ENCODE measurements around the gene RSPH1.

RSPH1 gene

DNA sequence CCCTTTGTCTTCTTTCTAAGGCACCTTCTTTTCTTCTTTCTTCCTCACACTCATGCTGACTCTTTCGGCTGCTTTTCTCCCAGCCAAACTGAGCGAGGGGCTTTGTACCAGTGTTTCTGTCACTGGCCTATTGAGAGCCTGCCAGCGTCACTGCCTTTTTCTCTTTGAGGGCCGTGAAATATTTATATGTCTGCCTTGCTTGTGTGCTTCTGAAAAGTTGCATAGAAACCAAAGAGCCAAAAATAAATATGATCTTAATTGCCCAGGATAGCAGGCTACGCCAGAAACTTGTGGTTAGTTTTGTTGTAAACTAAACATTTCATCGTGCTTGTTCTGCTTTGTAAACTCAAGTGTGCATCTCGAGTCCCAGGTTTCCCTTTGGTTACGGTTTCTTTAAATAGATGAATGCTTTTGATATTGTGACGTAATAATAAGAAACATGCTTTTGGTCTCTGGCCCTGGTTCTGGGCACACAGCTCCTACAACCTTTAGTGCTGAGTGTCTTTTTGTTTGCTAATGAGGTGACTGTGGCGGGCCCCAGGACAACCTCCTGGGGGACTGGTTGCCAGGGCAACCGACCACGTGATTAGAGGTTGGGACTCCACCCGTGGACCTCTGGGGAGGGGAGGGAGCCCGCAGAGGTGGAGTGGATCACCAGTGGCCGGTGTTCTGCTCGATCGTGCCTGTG is 28.5 kb upstream of the RSPH1 start:
- TF ChIP-seq ZNF274 (IDR thresholded peaks at IDR 0.05; ENCODE audit: low read depth, low read length), result no peak
- H3K4me3 ChIP-seq (ENCODE audit: low read length), result peak overlapping the region; percentile 35; the same call in 1 of the 2 replicates

- peak overlapping the region; percentile 35; the same call in 1 of the 2 replicates for H3K4me3 ChIP-seq (ENCODE audit: low read length)
Observed at GRCh38 chr21:42523941-42524340, 27.9 kb upstream of the RSPH1 start.

DNA sequence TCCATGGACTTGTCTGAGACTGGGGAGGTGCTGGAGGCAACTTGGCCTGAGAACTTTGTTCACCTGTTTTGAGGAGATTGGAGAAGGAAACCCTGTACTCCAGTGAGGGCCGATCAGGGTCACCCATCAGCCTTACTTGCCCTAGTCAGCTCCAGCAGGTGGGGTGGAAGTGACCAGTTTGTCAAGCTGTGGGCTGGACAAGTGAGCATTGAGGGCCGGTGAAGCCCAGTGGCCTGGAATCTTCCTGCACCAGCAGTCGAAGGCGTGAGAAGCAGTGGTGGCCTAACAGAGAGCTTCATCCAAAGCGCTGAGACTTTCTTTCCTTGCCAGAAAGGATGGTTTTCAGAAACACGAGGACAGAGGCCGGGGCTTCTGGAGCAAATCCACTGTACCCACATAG is 27.2 kb upstream of the RSPH1 start:
- no peak overlapping the region for H3K4me3 ChIP-seq (ENCODE audit: low read length)
- TF ChIP-seq ZNF274 (IDR thresholded peaks at IDR 0.05; ENCODE audit: low read depth, low read length), result no peak

More at GRCh38 chr21:42523941-42524340, 27.9 kb upstream of the RSPH1 start:
- no peak for TF ChIP-seq ZNF274 (IDR thresholded peaks at IDR 0.05; ENCODE audit: low read depth, low read length)

DNA sequence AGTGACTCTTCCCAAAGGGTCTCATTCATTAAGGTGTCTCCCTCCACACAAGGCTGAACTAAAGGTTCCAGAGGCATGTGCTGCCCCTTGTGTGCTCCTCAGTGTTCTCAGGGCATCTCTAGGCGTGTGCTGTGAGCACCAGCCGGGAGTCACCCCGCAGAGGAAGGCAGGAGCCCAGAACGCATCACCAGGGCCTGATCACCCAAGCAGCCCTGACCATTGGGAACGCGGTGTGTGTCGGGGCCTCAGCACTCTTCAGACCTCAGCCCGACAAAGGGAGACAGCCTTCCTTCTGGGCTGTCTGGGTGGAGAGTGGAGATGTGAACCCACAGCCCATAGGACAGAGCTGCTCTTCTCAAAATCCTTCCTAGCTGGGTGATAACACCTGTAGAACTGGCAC is 26.7 kb upstream of the RSPH1 start:
- no peak for TF ChIP-seq ZNF274 (IDR thresholded peaks at IDR 0.05; ENCODE audit: low read depth, low read length)
- H3K4me3 ChIP-seq (ENCODE audit: low read length), result no peak overlapping the region

GRCh38 chr21:42522271-42522670 is 26.2 kb upstream of the RSPH1 start:
- no peak for TF ChIP-seq ZNF274 (IDR thresholded peaks at IDR 0.05; ENCODE audit: low read depth, low read length)
- no peak overlapping the region for H3K4me3 ChIP-seq (ENCODE audit: low read length)

- H3K4me3 ChIP-seq (ENCODE audit: low read length), result no peak overlapping the region
- TF ChIP-seq ZNF274 (IDR thresholded peaks at IDR 0.05; ENCODE audit: low read depth, low read length), result no peak
Observed at GRCh38 chr21:42521805-42522204, 25.8 kb upstream of the RSPH1 start.

DNA sequence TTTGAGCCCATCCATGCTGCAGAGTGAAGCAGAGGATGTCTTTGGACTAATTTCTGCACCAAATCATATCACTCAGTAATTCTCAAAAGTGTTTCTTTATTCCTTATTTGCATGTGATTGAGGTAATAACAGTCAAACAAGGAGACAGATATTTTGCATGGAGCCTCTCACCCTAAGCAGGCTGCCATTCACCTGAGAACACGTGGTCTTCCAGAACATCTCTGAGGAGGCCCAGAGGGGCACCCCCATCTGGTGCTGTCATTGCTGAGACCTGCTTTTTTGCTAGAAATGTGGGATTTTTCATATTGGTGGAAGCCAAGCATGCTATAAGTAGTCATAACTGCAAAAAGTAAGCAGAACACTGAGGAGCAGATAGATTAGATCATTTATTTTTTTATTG is 25.4 kb upstream of the RSPH1 start:
- no peak overlapping the region for H3K4me3 ChIP-seq (ENCODE audit: low read length)
- TF ChIP-seq ZNF274 (IDR thresholded peaks at IDR 0.05; ENCODE audit: low read depth, low read length), result no peak

- TF ChIP-seq ZNF274 (IDR thresholded peaks at IDR 0.05; ENCODE audit: low read depth, low read length), result no peak
- H3K4me3 ChIP-seq (ENCODE audit: low read length), result no peak overlapping the region
Observed at GRCh38 chr21:42520628-42521253, 24.7 kb upstream of the RSPH1 start.

DNA sequence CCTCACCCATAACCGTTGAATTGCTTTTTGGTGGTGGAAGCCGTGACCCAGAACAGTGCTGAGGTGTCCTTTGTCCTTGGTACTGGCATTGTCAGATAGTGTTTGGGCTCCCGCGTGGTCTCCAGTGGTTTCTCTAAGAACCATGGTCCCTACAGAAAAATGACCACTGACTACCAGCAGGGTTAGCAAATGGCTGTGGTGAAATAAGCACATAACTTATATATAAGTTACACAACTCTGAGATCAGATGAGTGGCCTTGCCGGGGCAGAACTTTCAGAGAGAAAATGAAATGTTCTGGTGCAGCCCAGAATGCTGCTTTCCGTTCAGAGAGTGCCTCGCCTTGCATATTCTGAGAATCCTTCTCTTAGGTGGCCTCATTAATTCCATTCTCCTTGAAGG is 22.6 kb upstream of the RSPH1 start:
- H3K4me3 ChIP-seq (ENCODE audit: low read length), result no peak overlapping the region
- no peak for TF ChIP-seq ZNF274 (IDR thresholded peaks at IDR 0.05; ENCODE audit: low read depth, low read length)

DNA sequence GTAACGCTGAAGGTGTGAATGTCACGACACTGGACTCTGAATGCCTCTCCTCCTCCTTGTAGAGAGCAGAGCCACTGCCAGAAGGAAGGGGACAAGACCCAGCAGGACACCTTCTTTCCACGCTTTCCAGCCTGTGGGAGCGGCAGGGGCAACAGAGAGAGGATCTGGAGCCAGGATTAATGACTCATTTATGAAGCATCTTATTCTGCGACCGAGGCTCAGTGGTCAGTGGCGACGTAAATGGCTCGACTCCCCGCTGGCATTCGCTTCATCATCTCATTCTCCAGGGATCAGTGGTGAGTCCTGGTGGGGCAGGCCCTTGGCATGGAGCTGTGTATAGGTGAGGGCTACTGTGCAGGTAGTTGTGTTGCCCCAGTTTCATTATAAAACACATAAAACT is 22.2 kb upstream of the RSPH1 start:
- no peak overlapping the region for H3K4me3 ChIP-seq (ENCODE audit: low read length)
- TF ChIP-seq ZNF274 (IDR thresholded peaks at IDR 0.05; ENCODE audit: low read depth, low read length), result no peak

GRCh38 chr21:42515708-42516502 is 19.9 kb upstream of the RSPH1 start:
- no peak overlapping the region for H3K4me3 ChIP-seq (ENCODE audit: low read length)
- TF ChIP-seq ZNF274 (IDR thresholded peaks at IDR 0.05; ENCODE audit: low read depth, low read length), result no peak

GRCh38 chr21:42514883-42515228 is 18.8 kb upstream of the RSPH1 start:
- H3K4me3 ChIP-seq (ENCODE audit: low read length), result peak overlapping the region; percentile 91
- TF ChIP-seq ZNF274 (IDR thresholded peaks at IDR 0.05; ENCODE audit: low read depth, low read length), result no peak

DNA sequence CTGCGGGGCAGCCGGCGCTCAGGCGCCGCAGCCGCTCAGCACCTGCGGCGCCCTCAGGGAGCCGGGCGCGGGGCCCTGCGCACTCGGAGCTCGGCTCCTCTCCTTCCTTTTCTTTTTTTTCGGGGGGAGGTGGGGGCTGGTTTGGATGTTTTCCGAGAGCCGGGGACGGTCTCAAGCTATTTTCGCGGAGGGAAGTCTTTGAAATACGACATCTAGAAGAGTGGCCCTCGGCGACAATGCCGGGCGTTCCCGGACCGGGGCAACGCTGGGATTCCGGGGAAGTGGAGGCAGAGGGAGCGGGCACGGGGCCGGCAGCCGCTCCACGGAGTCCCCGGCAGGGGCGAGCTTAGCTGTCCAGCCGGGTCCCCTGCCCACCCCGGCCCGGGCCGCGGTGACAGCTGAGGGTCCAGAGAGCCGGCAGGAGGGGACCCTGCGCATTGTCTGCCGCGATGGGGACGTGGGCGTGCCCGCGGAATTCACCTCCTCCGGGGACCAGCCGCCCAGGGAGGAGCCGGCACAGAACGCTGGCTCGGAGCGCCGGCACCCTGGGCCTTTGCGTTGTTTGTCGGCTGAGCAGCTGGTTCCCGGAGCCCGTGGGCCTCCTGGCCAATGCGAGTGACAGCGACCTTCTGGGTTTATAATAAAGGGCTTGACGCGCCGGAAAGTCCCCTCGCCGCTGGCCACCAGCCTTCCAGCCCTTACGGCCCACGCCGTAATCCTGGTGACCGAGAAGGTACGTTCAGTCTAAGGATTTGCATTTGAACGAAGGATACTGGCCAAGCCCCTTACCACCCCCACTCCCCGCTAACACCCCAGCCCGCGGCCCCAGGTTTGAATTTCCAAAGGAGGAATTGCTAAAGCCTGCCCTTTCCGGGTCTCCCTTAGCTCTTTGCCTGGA is 18.2 kb upstream of the RSPH1 start:
- no peak for TF ChIP-seq ZNF274 (IDR thresholded peaks at IDR 0.05; ENCODE audit: low read depth, low read length)

More for the DNA sequence above, 18.2 kb upstream of the RSPH1 start:
- peak overlapping the region; percentile 91 for H3K4me3 ChIP-seq (ENCODE audit: low read length)
